ENCODE results near the gene OAF.

DNA sequence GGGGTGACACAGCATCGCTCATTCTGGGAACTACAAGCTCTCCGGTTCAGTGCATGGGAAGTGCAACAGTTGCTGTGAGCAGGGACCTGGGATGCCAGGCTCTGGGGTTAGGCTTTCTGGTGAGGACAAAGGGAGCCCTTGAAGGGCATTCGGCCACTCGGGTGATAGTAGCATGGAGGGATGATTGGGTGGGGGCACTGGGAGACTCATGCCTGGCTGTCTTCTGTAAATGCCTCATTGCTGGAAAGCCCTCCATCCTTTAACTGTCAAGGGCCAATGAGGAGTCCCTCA lies 9.9 kb downstream of the OAF start:
- TF ChIP-seq, protein P1, sequence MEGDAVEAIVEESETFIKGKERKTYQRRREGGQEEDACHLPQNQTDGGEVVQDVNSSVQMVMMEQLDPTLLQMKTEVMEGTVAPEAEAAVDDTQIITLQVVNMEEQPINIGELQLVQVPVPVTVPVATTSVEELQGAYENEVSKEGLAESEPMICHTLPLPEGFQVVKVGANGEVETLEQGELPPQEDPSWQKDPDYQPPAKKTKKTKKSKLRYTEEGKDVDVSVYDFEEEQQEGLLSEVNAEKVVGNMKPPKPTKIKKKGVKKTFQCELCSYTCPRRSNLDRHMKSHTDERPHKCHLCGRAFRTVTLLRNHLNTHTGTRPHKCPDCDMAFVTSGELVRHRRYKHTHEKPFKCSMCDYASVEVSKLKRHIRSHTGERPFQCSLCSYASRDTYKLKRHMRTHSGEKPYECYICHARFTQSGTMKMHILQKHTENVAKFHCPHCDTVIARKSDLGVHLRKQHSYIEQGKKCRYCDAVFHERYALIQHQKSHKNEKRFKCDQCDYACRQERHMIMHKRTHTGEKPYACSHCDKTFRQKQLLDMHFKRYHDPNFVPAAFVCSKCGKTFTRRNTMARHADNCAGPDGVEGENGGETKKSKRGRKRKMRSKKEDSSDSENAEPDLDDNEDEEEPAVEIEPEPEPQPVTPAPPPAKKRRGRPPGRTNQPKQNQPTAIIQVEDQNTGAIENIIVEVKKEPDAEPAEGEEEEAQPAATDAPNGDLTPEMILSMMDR (conservative IDR thresholded peaks at IDR 0.05; ENCODE audit: low read depth, low read length), result no peak
- no peak for TF ChIP-seq EZH2 (IDR thresholded peaks at IDR 0.05; ENCODE audit: borderline replicate concordance, low read depth, low read length, poor library complexity, severe bottlenecking)

Data from A673 (cell line).